ENCODE data around the gene MUL1. TPM values are rescaled to one million over a fixed set of nuclear protein-coding genes. Genes with fewer than 3 reads are reported as not detected.
A peak's percentile ranks its signal among the peaks of the same experiment; 100 is the strongest.

The MUL1 gene
- total RNA-seq, 3 donors from 2014 or later = 21.6 to 25.0 (median 24.2) TPM

- DNase-seq (no peak), ATAC-seq (no peak)
- Mint-ChIP-seq H3K4me1 (ENCODE audit: low read depth) (no peaks in the 10 kb centered on the region), H3K36me3 (ENCODE audit: insufficient read depth) (no peaks in the 10 kb centered on the region), H3K9me3 (no peaks in the 10 kb centered on the region), H3K27me3 (ENCODE audit: low read depth) (peaks cover 70% of the 10 kb centered on the region), H3K4me3 (no peak overlapping the region)
These were observed 33.5 kb downstream of the MUL1 start for GRCh38 chr1:20474333-20474975.

GRCh38 chr1:20473894-20474293, 34.1 kb downstream of the MUL1 start:
- H3K4me1 Mint-ChIP-seq (ENCODE audit: low read depth) = no peaks in the 10 kb centered on the region
- H3K4me3 Mint-ChIP-seq = no peak overlapping the region
- no peaks in the 10 kb centered on the region for H3K36me3 Mint-ChIP-seq (ENCODE audit: insufficient read depth)
- ATAC-seq (no peak), DNase-seq (no peak)
- H3K27me3 Mint-ChIP-seq (ENCODE audit: low read depth) = peaks cover 66% of the 10 kb centered on the region
- H3K9me3 Mint-ChIP-seq = no peaks in the 10 kb centered on the region

- no peaks in the 10 kb centered on the region for H3K36me3 Mint-ChIP-seq (ENCODE audit: insufficient read depth)
- H3K9me3 Mint-ChIP-seq = no peaks in the 10 kb centered on the region
- DNase-seq = no peak
- no peak overlapping the region for H3K4me3 Mint-ChIP-seq
- ATAC-seq = peak; percentile 32 to 57
- H3K27me3 Mint-ChIP-seq (ENCODE audit: low read depth) = peaks cover 61% of the 10 kb centered on the region
- no peaks in the 10 kb centered on the region for H3K4me1 Mint-ChIP-seq (ENCODE audit: low read depth)
These were observed 34.9 kb downstream of the MUL1 start for GRCh38 chr1:20472860-20473711.

- Mint-ChIP-seq H3K9me3 (no peaks in the 10 kb centered on the region), H3K36me3 (ENCODE audit: insufficient read depth) (no peaks in the 10 kb centered on the region), H3K4me3 (no peak overlapping the region), H3K4me1 (ENCODE audit: low read depth) (no peaks in the 10 kb centered on the region), H3K27me3 (ENCODE audit: low read depth) (peaks cover 63% of the 10 kb centered on the region)
- ATAC-seq = no peak
- no peak for DNase-seq
These were observed 35.8 kb downstream of the MUL1 start for GRCh38 chr1:20472121-20472520.

- no peak for DNase-seq
- no peaks in the 10 kb centered on the region for H3K9me3 Mint-ChIP-seq
- no peaks in the 10 kb centered on the region for H3K4me1 Mint-ChIP-seq (ENCODE audit: low read depth)
- no peaks in the 10 kb centered on the region for H3K36me3 Mint-ChIP-seq (ENCODE audit: insufficient read depth)
- H3K27me3 Mint-ChIP-seq (ENCODE audit: low read depth) = peaks cover 60% of the 10 kb centered on the region
- ATAC-seq = no peak
- H3K4me3 Mint-ChIP-seq = no peak overlapping the region
These were observed 37.8 kb downstream of the MUL1 start for GRCh38 chr1:20470194-20470593.

GRCh38 chr1:20469406-20470076, 38.4 kb downstream of the MUL1 start:
- H3K27me3 Mint-ChIP-seq (ENCODE audit: low read depth) = peaks cover 55% of the 10 kb centered on the region
- no peaks in the 10 kb centered on the region for H3K9me3 Mint-ChIP-seq
- no peak overlapping the region for H3K4me3 Mint-ChIP-seq
- DNase-seq (no peak), ATAC-seq (no peak)
- no peaks in the 10 kb centered on the region for H3K4me1 Mint-ChIP-seq (ENCODE audit: low read depth)
- H3K36me3 Mint-ChIP-seq (ENCODE audit: insufficient read depth) = no peaks in the 10 kb centered on the region

- Mint-ChIP-seq H3K27me3 (ENCODE audit: low read depth) (peaks cover 34% of the 10 kb centered on the region), H3K4me3 (no peak overlapping the region), H3K9me3 (no peaks in the 10 kb centered on the region), H3K4me1 (ENCODE audit: low read depth) (no peaks in the 10 kb centered on the region), H3K36me3 (ENCODE audit: insufficient read depth) (no peaks in the 10 kb centered on the region)
- DNase-seq = no peak
- peak; percentile 73 to 77 for ATAC-seq
These were observed 41.7 kb downstream of the MUL1 start for GRCh38 chr1:20466273-20466672.

GRCh38 chr1:20465187-20465586, 42.8 kb downstream of the MUL1 start:
- DNase-seq (no peak), ATAC-seq (no peak)
- Mint-ChIP-seq H3K9me3 (no peaks in the 10 kb centered on the region), H3K36me3 (ENCODE audit: insufficient read depth) (no peaks in the 10 kb centered on the region), H3K4me3 (no peak overlapping the region), H3K27me3 (ENCODE audit: low read depth) (peaks cover 36% of the 10 kb centered on the region), H3K4me1 (ENCODE audit: low read depth) (no peaks in the 10 kb centered on the region)

- no peaks in the 10 kb centered on the region for H3K4me1 Mint-ChIP-seq (ENCODE audit: low read depth)
- DNase-seq (no peak), ATAC-seq (no peak)
- no peaks in the 10 kb centered on the region for H3K36me3 Mint-ChIP-seq (ENCODE audit: insufficient read depth)
- H3K4me3 Mint-ChIP-seq = no peak overlapping the region
- no peaks in the 10 kb centered on the region for H3K9me3 Mint-ChIP-seq
- H3K27me3 Mint-ChIP-seq (ENCODE audit: low read depth) = peaks cover 40% of the 10 kb centered on the region
These were observed 44.4 kb downstream of the MUL1 start for GRCh38 chr1:20463502-20463901.

- no peaks in the 10 kb centered on the region for H3K9me3 Mint-ChIP-seq
These were observed 45.6 kb downstream of the MUL1 start for GRCh38 chr1:20462397-20462796.

GRCh38 chr1:20458717-20459116, 49.2 kb downstream of the MUL1 start:
- ATAC-seq (no peak), DNase-seq (no peak)
- Mint-ChIP-seq H3K4me1 (ENCODE audit: low read depth) (no peaks in the 10 kb centered on the region), H3K36me3 (ENCODE audit: insufficient read depth) (no peaks in the 10 kb centered on the region), H3K9me3 (no peaks in the 10 kb centered on the region), H3K27me3 (ENCODE audit: low read depth) (peaks cover 20% of the 10 kb centered on the region), H3K4me3 (no peak overlapping the region)

More at GRCh38 chr1:20462397-20462796, 45.6 kb downstream of the MUL1 start:
- no peak for DNase-seq
- H3K4me1 Mint-ChIP-seq (ENCODE audit: low read depth) = no peaks in the 10 kb centered on the region
- H3K27me3 Mint-ChIP-seq (ENCODE audit: low read depth) = peaks cover 35% of the 10 kb centered on the region
- H3K4me3 Mint-ChIP-seq = no peak overlapping the region
- no peaks in the 10 kb centered on the region for H3K36me3 Mint-ChIP-seq (ENCODE audit: insufficient read depth)
- no peak for ATAC-seq

- DNase-seq (no peak), ATAC-seq (no peak)
- Mint-ChIP-seq H3K4me3 (no peak overlapping the region), H3K9me3 (no peaks in the 10 kb centered on the region), H3K36me3 (ENCODE audit: insufficient read depth) (no peaks in the 10 kb centered on the region), H3K4me1 (ENCODE audit: low read depth) (no peaks in the 10 kb centered on the region), H3K27me3 (ENCODE audit: low read depth) (peaks cover 20% of the 10 kb centered on the region)
These were observed 53.9 kb downstream of the MUL1 start for GRCh38 chr1:20454004-20454403.

- H3K9me3 Mint-ChIP-seq = no peaks in the 10 kb centered on the region
- H3K4me3 Mint-ChIP-seq = no peak overlapping the region
- ATAC-seq (no peak), DNase-seq (no peak)
- H3K4me1 Mint-ChIP-seq (ENCODE audit: low read depth) = no peaks in the 10 kb centered on the region
- H3K27me3 Mint-ChIP-seq (ENCODE audit: low read depth) = peaks cover 24% of the 10 kb centered on the region
- H3K36me3 Mint-ChIP-seq (ENCODE audit: insufficient read depth) = no peaks in the 10 kb centered on the region
These were observed 58.1 kb downstream of the MUL1 start for GRCh38 chr1:20449735-20450311.

All from activated T-cell treated with anti-CD3 and anti-CD28 coated beads, Interleukin-2, amount 50 U/mL, for 4 hours (primary cell).